ENCODE results near the gene ARMH4. TPM values are rescaled to one million over a fixed set of nuclear protein-coding genes. Genes with fewer than 3 reads are reported as not detected.

ARMH4 gene
- total RNA-seq, 4 donors from 2014 or later, result 1.2 to 3.7 (median 2.0) TPM

DNA sequence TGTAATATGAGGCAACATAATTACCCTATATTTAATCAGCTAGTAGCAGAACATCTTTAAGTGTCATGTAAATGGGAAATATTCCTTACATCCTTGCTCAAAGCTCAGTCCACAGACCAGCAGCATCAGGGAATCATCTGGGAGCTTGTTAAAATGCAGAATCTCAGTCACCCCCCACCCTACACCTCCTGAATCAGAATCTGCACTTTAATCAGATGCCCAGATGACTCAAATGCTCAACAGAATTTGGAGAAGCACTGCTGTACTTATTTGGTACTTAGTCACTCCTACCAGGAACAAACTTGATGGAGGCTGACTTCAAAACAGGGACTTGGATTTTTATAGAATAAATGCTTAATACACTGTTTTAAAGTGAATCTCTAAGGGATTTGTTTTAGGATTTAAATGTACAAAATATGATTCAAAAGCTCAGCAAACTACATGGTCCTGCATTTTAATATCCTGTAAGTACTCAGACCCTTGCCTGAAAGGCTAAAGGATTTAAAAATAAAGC lies 96.5 kb downstream of the ARMH4 start:
- no peak for DNase-seq
- intact Hi-C loops (cut with DNase I; ENCODE audit: low total_unique reads), result no loop called here
- H3K9me3 ChIP-seq, result no peaks in the 10 kb centered on the region
- H3K27ac ChIP-seq, result no peak overlapping the region
- ATAC-seq, result no peak
- no peaks in the 10 kb centered on the region for H3K36me3 ChIP-seq
- H3K4me1 ChIP-seq, result no peaks in the 10 kb centered on the region
- H3K27me3 ChIP-seq, result no peaks in the 10 kb centered on the region
- H3K4me3 ChIP-seq, result no peak overlapping the region
- no peak for TF ChIP-seq POLR2A (IDR thresholded peaks at IDR 0.05)
- TF ChIP-seq, protein P1, sequence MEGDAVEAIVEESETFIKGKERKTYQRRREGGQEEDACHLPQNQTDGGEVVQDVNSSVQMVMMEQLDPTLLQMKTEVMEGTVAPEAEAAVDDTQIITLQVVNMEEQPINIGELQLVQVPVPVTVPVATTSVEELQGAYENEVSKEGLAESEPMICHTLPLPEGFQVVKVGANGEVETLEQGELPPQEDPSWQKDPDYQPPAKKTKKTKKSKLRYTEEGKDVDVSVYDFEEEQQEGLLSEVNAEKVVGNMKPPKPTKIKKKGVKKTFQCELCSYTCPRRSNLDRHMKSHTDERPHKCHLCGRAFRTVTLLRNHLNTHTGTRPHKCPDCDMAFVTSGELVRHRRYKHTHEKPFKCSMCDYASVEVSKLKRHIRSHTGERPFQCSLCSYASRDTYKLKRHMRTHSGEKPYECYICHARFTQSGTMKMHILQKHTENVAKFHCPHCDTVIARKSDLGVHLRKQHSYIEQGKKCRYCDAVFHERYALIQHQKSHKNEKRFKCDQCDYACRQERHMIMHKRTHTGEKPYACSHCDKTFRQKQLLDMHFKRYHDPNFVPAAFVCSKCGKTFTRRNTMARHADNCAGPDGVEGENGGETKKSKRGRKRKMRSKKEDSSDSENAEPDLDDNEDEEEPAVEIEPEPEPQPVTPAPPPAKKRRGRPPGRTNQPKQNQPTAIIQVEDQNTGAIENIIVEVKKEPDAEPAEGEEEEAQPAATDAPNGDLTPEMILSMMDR (IDR thresholded peaks at IDR 0.05 in 4 of 5, conservative IDR thresholded peaks at IDR 0.05 in 1 of 5), result no peak
- in situ Hi-C loops (cut with MboI; ENCODE audit: low sequenced_read_pairs in 4 of 4), result loop anchor here in 1 of 4 donors (25.0 kb wide), 1 partner anchor 568 kb away; the partner anchor contains the start of gene CCDC198

DNA sequence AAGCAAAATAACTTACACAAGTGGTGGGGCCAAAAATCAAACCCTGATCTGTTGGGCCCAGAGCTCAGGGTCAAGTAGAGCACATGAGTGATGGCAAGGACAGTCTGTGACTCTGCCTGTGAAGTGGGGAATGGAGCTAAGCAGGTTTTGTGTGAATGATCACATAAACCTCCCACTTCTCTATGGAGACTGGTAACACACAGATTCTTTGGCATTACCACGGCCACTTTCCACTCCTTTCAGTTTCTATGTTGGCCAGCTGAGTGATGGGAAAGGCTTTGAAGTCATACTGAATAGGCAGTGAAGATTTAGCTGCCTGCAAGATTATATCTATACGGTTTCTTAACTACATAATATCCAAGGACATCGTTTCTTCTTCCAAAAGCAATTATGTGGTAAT lies 97.9 kb downstream of the ARMH4 start:
- TF ChIP-seq POLR2A (IDR thresholded peaks at IDR 0.05), result no peak
- TF ChIP-seq, protein P1 (IDR thresholded peaks at IDR 0.05 in 4 of 5, conservative IDR thresholded peaks at IDR 0.05 in 1 of 5), result no peak
- no peaks in the 10 kb centered on the region for H3K36me3 ChIP-seq
- no peak overlapping the region for H3K4me3 ChIP-seq
- DNase-seq (no peak), ATAC-seq (no peak)
- intact Hi-C loops (cut with DNase I; ENCODE audit: low total_unique reads) (no loop called here), in situ Hi-C loops (cut with MboI; ENCODE audit: low sequenced_read_pairs in 4 of 4) (loop anchor here in 1 of 4 donors (25.0 kb wide), 1 partner anchor 567 kb away; the partner anchor contains the start of gene CCDC198)
- H3K27me3 ChIP-seq, result no peaks in the 10 kb centered on the region
- no peaks in the 10 kb centered on the region for H3K4me1 ChIP-seq
- H3K27ac ChIP-seq, result no peak overlapping the region
- no peaks in the 10 kb centered on the region for H3K9me3 ChIP-seq

DNA sequence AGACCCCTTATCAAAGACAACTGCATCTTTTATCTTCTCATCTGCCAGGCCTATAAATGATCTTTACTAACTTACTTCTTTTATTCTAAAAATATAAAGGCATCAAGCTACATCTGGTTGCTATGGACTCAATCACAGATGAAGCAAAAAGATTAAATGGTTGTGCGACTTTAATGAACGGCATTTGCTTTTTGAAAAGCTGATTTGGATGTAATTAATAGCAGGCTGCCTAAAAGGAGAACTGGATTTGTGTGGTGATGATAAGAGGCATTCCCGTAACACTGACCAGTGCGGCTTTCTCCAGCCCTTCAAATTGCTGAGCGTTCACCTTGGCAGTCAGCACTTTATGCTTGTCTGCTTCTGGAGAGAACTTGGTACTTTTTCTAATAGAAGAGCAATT lies 103.8 kb downstream of the ARMH4 start:
- H3K4me3 ChIP-seq, result no peak overlapping the region
- TF ChIP-seq POLR2A (IDR thresholded peaks at IDR 0.05), result no peak
- TF ChIP-seq, protein P1 (IDR thresholded peaks at IDR 0.05 in 4 of 5, conservative IDR thresholded peaks at IDR 0.05 in 1 of 5), result no peak
- no peaks in the 10 kb centered on the region for H3K4me1 ChIP-seq
- intact Hi-C loops (cut with DNase I; ENCODE audit: low total_unique reads), result no loop called here
- no peak for ATAC-seq
- H3K36me3 ChIP-seq, result no peaks in the 10 kb centered on the region
- H3K27me3 ChIP-seq, result no peaks in the 10 kb centered on the region
- in situ Hi-C loops (cut with MboI; ENCODE audit: low sequenced_read_pairs in 4 of 4), result no loop called here
- no peak for DNase-seq
- no peak overlapping the region for H3K27ac ChIP-seq
- H3K9me3 ChIP-seq, result peaks cover 0 to 4% (median 0%) of the 10 kb centered on the region in 3 donors

DNA sequence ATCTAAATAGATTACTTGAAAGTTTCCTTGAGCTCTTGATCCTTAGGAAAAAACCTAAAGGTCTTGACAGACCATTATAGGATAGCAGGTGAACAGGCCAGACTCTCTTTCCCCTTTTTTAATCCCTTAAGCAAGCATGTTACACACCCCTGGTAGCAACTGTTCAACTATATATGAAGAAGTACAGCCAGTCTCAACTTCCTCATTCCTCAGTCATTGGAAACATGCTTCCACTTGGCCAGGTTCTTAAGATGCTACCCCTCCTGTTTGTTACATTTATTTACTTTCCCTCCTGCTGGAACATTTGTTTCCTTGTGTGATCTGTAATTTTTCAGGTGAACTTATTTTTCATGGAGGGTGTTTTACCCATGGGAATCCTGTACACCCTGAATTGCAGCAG lies 124.1 kb downstream of the ARMH4 start:
- no peaks in the 10 kb centered on the region for H3K36me3 ChIP-seq
- no peaks in the 10 kb centered on the region for H3K27me3 ChIP-seq
- no peaks in the 10 kb centered on the region for H3K4me1 ChIP-seq
- in situ Hi-C loops (cut with MboI; ENCODE audit: low sequenced_read_pairs in 4 of 4) (no loop called here), intact Hi-C loops (cut with DNase I; ENCODE audit: low total_unique reads) (no loop called here)
- ATAC-seq, result no peak
- no peak overlapping the region for H3K4me3 ChIP-seq
- no peak for DNase-seq
- no peaks in the 10 kb centered on the region for H3K9me3 ChIP-seq
- no peak for TF ChIP-seq POLR2A (IDR thresholded peaks at IDR 0.05)
- TF ChIP-seq, protein P1 (IDR thresholded peaks at IDR 0.05 in 4 of 5, conservative IDR thresholded peaks at IDR 0.05 in 1 of 5), result no peak
- no peak overlapping the region for H3K27ac ChIP-seq

DNA sequence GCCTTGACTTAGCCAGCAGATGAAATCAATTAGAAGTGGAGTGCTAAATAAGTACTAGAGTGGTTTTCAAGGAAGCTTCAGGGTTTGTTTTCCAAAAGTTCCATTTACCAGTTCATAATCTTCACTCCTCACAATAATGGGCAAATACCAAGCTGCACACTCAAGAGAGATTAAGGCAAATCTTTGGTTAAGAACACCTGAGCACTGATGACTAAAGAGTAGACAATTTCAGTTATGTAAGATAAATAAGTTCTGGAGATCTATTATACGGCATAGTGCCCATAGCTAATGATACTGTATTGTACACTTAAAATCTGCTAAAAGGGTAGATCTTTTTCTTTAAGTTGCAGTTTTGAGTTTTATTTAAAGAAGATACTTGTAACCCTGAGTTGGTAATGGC lies 125.0 kb downstream of the ARMH4 start:
- intact Hi-C loops (cut with DNase I; ENCODE audit: low total_unique reads) (no loop called here), in situ Hi-C loops (cut with MboI; ENCODE audit: low sequenced_read_pairs in 4 of 4) (no loop called here)
- no peak for TF ChIP-seq POLR2A (IDR thresholded peaks at IDR 0.05)
- TF ChIP-seq, protein P1 (IDR thresholded peaks at IDR 0.05 in 4 of 5, conservative IDR thresholded peaks at IDR 0.05 in 1 of 5), result no peak
- Histone ChIP-seq H3K4me1 (no peaks in the 10 kb centered on the region), H3K36me3 (no peaks in the 10 kb centered on the region), H3K27me3 (no peaks in the 10 kb centered on the region), H3K9me3 (no peaks in the 10 kb centered on the region), H3K27ac (no peak overlapping the region), H3K4me3 (no peak overlapping the region)
- ATAC-seq (no peak), DNase-seq (no peak)
